OCI-LY1 (cell line): ENCODE measurements around the gene PRKCE.

Experiments used
- H2AFZ ChIP-seq: fragments of 200-600 bp; sonication (generic), shearing (Covaris generic); 2 replicates; pipeline ENCODE4 v1.6.0; 2014; ENCODE audit warnings: antibody characterized with exemption, mild to moderate bottlenecking, low read length
- H3F3A ChIP-seq: fragments of 200-600 bp; sonication (generic), shearing (Covaris generic); 2 replicates; pipeline ENCODE4 v1.6.0; 2014; ENCODE audit warnings: mild to moderate bottlenecking, antibody characterized with exemption, low read length, moderate library complexity; ENCODE audit not compliant: insufficient read depth
- H3K27ac ChIP-seq: fragments of 200-600 bp; sonication (generic); 2 replicates; pipeline ENCODE4 v1.5.1; 2014; ENCODE audit warnings: low read length, mixed run types, mild to moderate bottlenecking, low read depth; ENCODE audit not compliant: poor library complexity, severe bottlenecking
- H3K27me3 ChIP-seq: fragments of 200-600 bp; sonication (generic); 2 replicates; pipeline ENCODE4 v1.6.0; 2014; ENCODE audit warnings: antibody characterized with exemption, mild to moderate bottlenecking, low read length, moderate library complexity; ENCODE audit not compliant: insufficient read depth
- H3K36me3 ChIP-seq: fragments of 200-600 bp; sonication (generic); 2 replicates; pipeline ENCODE4 v1.6.1; 2014; ENCODE audit warnings: mild to moderate bottlenecking, antibody characterized with exemption, low read length, moderate library complexity, mixed read lengths; ENCODE audit not compliant: insufficient read depth
- H3K4me1 ChIP-seq: fragments of 200-600 bp; sonication (generic); 2 replicates; pipeline ENCODE4 v1.5.1; 2014; ENCODE audit warnings: mild to moderate bottlenecking, low read length, moderate library complexity; ENCODE audit not compliant: insufficient read depth, severe bottlenecking
- H3K4me2 ChIP-seq: fragments of 200-600 bp; sonication (generic), shearing (Covaris generic); 2 replicates; pipeline ENCODE4 v1.6.1; 2014; ENCODE audit warnings: low read length
- H3K4me3 ChIP-seq: fragments of 200-600 bp; sonication (generic); 2 replicates; pipeline ENCODE4 v1.5.1; 2014; ENCODE audit warnings: low read length, low read depth, mild to moderate bottlenecking, mixed read lengths; ENCODE audit not compliant: poor library complexity, severe bottlenecking
- H3K79me2 ChIP-seq: fragments of 200-600 bp; shearing (Covaris generic); 2 replicates; pipeline ENCODE4 v1.6.1; 2016; ENCODE audit warnings: mixed run types, low read length, mixed read lengths; ENCODE audit not compliant: insufficient read depth
- H3K9ac ChIP-seq: fragments of 200-600 bp; sonication (generic), shearing (Covaris generic); 2 replicates; pipeline ENCODE4 v1.6.1; 2014; ENCODE audit warnings: mild to moderate bottlenecking, low read length, mixed read lengths
- H3K9me2 ChIP-seq: fragments of 200-600 bp; sonication (generic), shearing (Covaris generic); 2 replicates; pipeline ENCODE4 v1.6.1; 2014; ENCODE audit warnings: low read depth, mild to moderate bottlenecking, low read length, mixed read lengths
- H3K9me3 ChIP-seq: fragments of 200-600 bp; shearing (Covaris generic); 2 replicates; pipeline ENCODE4 v1.6.1; 2014; ENCODE audit warnings: low read length, mixed read lengths
- H4K20me1 ChIP-seq: fragments of 200-600 bp; sonication (generic), shearing (Covaris generic); 2 replicates; pipeline ENCODE4 v1.6.0; 2016; ENCODE audit warnings: mild to moderate bottlenecking, low read length; ENCODE audit not compliant: insufficient read depth
- EZH2 ChIP-seq: fragments of 200-600 bp; sonication (generic), shearing (Covaris generic); IDR thresholded peaks from 2 replicates; pipeline ENCODE4 v1.8.0; 2017; ENCODE audit warnings: borderline replicate concordance, mixed run types, mild to moderate bottlenecking, antibody characterized with exemption, low read length, moderate library complexity, mixed read lengths
- TF ChIP-seq, protein P1 (sequence below): fragments of 200-600 bp; sonication (generic), shearing (Covaris generic); IDR thresholded peaks from 2 replicates; pipeline ENCODE4 v1.5.1; 2017; ENCODE audit warnings: mild to moderate bottlenecking, antibody characterized with exemption, low read length, moderate library complexity, mixed read lengths

Gene PRKCE

DNA sequence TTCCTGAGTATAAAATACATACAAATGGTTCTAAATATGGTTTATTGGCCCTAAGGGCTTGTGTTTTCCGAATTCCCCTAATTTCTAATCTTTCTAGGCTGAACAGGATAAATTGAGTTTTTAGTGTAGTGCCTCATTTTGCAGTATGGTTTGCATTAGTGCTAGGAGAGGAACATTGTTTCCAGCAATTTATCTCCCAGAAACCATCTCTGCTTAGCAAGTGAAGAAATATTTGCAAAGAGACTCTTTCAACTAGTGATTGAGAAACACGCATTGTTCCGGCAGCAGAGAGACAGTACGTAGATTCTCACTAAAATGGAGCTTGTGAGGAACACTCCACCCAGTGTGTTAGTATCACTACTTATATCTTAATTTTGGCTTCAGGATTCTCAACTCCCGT is 468.0 kb downstream of the PRKCE start:
- Histone ChIP-seq H3K9me2 (no peaks in the 10 kb centered on the region), H3K79me2 (no peaks in the 10 kb centered on the region), H3K27me3 (no peaks in the 10 kb centered on the region), H3K4me2 (no peak overlapping the region), H3K4me1 (no peaks in the 10 kb centered on the region), H3K9me3 (no peaks in the 10 kb centered on the region), H2AFZ (no peak overlapping the region), H3K9ac (no peak overlapping the region), H3K36me3 (no peaks in the 10 kb centered on the region), H3K4me3 (no peak overlapping the region), H4K20me1 (no peaks in the 10 kb centered on the region), H3F3A (no peaks in the 10 kb centered on the region), H3K27ac (no peak overlapping the region)
- no peak for TF ChIP-seq EZH2
- TF ChIP-seq, protein P1, sequence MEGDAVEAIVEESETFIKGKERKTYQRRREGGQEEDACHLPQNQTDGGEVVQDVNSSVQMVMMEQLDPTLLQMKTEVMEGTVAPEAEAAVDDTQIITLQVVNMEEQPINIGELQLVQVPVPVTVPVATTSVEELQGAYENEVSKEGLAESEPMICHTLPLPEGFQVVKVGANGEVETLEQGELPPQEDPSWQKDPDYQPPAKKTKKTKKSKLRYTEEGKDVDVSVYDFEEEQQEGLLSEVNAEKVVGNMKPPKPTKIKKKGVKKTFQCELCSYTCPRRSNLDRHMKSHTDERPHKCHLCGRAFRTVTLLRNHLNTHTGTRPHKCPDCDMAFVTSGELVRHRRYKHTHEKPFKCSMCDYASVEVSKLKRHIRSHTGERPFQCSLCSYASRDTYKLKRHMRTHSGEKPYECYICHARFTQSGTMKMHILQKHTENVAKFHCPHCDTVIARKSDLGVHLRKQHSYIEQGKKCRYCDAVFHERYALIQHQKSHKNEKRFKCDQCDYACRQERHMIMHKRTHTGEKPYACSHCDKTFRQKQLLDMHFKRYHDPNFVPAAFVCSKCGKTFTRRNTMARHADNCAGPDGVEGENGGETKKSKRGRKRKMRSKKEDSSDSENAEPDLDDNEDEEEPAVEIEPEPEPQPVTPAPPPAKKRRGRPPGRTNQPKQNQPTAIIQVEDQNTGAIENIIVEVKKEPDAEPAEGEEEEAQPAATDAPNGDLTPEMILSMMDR, result no peak

DNA sequence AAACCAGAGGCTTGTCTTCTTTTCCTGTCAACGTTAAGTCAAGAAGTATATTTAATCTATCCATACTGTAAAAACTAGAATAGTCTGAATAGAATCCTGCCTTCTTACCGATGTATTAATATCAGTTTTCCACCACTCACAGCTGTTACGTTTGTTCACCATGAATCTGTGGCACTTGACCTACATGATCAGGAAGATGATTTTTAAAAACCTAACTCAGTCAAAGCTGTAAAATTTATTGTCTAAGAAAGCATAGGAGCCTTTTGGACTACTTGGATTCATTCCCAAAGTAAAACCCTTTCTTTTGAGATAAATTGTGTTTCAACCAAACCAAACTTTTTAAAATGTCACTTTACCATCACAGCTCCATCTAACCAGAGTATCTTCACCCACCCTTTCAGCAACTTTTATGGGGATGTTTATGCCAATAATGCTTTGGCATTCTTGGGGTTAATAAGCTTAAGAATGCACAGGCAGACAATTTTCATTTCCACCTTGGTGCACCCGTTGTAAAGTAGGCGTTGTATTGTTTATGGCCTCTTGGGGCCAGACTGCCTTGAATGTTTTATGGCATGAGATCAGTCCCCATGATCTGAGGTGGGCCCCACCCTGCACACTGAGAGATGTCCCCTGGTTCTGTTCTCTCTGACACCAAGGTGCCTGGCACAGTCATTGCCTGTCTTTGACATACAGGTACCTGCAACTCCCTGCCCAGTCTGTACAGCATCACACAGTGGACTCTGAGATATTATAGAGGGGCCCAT is 469.5 kb downstream of the PRKCE start:
- Histone ChIP-seq H3K4me1 (no peaks in the 10 kb centered on the region), H3K79me2 (no peaks in the 10 kb centered on the region), H3F3A (no peaks in the 10 kb centered on the region), H3K9ac (no peak overlapping the region), H4K20me1 (no peaks in the 10 kb centered on the region), H2AFZ (no peak overlapping the region), H3K27ac (no peak overlapping the region), H3K36me3 (no peaks in the 10 kb centered on the region), H3K27me3 (no peaks in the 10 kb centered on the region), H3K4me2 (no peak overlapping the region), H3K9me2 (no peaks in the 10 kb centered on the region), H3K9me3 (no peaks in the 10 kb centered on the region), H3K4me3 (no peak overlapping the region)
- no peak for TF ChIP-seq EZH2
- TF ChIP-seq, protein P1, result no peak

DNA sequence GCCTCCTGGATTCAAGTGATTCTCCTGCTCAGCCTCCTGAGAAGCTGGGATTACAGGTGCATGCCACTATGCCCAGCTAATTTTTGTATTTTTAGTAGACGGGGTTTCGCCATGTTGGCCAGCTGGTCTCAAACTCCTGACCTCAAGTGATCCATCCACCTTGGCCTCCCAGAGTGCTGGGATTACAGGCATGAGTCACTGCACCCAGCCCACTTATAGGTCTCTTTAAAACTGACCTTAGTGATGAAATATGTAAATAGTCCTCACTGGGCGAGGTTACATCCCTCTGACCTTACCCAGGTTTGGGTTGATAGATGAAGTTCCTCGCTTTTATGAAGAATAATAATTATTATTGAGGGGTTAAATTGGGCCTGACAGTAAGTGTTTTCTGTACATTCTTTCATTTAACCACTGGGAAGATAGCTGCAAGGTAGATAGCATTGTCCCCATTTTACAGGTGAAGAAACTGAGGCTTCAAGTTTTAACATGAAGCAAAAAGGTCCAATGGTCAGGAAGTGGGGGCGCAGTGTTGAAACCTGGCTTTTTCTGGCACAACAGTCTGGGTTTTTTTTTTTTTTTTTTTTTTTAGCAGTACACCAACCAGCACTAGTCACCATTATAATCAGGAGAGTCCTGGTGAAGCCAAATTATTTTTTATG is 471.0 kb downstream of the PRKCE start:
- H3K27ac ChIP-seq, result no peak overlapping the region
- TF ChIP-seq EZH2, result no peak
- TF ChIP-seq, protein P1, result no peak
- H3K4me3 ChIP-seq, result no peak overlapping the region
- H3K4me2 ChIP-seq, result no peak overlapping the region
- no peaks in the 10 kb centered on the region for H3K9me2 ChIP-seq
- H3K27me3 ChIP-seq, result no peaks in the 10 kb centered on the region
- H3K4me1 ChIP-seq, result no peaks in the 10 kb centered on the region
- no peak overlapping the region for H2AFZ ChIP-seq
- no peaks in the 10 kb centered on the region for H3F3A ChIP-seq
- H3K79me2 ChIP-seq, result no peaks in the 10 kb centered on the region
- no peak overlapping the region for H3K9ac ChIP-seq
- no peaks in the 10 kb centered on the region for H3K36me3 ChIP-seq
- H4K20me1 ChIP-seq, result no peaks in the 10 kb centered on the region
- H3K9me3 ChIP-seq, result no peaks in the 10 kb centered on the region
